PC-3 (cell line): ENCODE results near the gene NRDC. TPM values are rescaled to one million over a fixed set of nuclear protein-coding genes. Genes with fewer than 3 reads are reported as not detected.
A peak's percentile ranks its signal among the peaks of the same experiment; 100 is the strongest.

Experiments used
- ATAC-seq: fragments of 200-7000 bp; cut with Tn5 transposase; 2 replicates; pipeline ENCODE4 v1.9.1; 2020; ENCODE audit warnings: mild to moderate bottlenecking, moderate library complexity
- Bru-seq: library from RNA; stranded (reverse); fragments of 400-500 nt; gene quantifications from one replicate; lab custom pipeline; 2021; lab: Mats Ljungman, UMichigan
- BruChase-seq, 2 experiments: library from RNA; stranded (reverse); fragments of 400-500 nt; gene quantifications; one replicate each; lab custom pipeline; 2021; lab: Mats Ljungman, UMichigan
- BruUV-seq: library from RNA; stranded (reverse); fragments of 400-500 nt; replicated peaks from 2 replicates; lab custom pipeline; 2021; lab: Mats Ljungman, UMichigan
- CTCF ChIA-PET: fragments of 300-600 bp; sonication (Branson Sonifier 250); formaldehyde crosslinking; loops from one replicate; lab custom pipeline; 2022; ENCODE audit warnings: antibody characterized with exemption; lab: Charles Lee
- POLR2A ChIA-PET: fragments of 300-600 bp; sonication (Branson Sonifier 250); formaldehyde crosslinking; loops from one replicate; lab custom pipeline; 2022; ENCODE audit warnings: antibody characterized with exemption; ENCODE audit not compliant: unreplicated experiment; lab: Charles Lee
- DNase-seq: peaks from one replicate; pipeline ENCODE4 v3.0.0-alpha.2; 2015
- H2AFZ ChIP-seq: fragments of 300-600 bp; sonication (generic); 2 replicates; pipeline ENCODE4 v1.6.0; 2016; ENCODE audit warnings: antibody characterized with exemption, low read length
- H3F3A ChIP-seq: fragments of 300-600 bp; sonication (generic); one replicate; pipeline ENCODE4 v1.6.0; 2017; ENCODE audit warnings: antibody characterized with exemption, low read length, control low read depth, mild to moderate bottlenecking; ENCODE audit not compliant: unreplicated experiment
- H3K27ac ChIP-seq: fragments of 300-600 bp; sonication (generic); 2 replicates; pipeline ENCODE4 v1.5.1; 2016; ENCODE audit warnings: mild to moderate bottlenecking, low read length
- H3K27me3 ChIP-seq: fragments of 300-600 bp; sonication (generic); 2 replicates; pipeline ENCODE4 v1.6.1; 2016; ENCODE audit warnings: low read length, mixed read lengths
- H3K36me3 ChIP-seq: fragments of 300-600 bp; sonication (generic); 2 replicates; pipeline ENCODE4 v1.6.1; 2016; ENCODE audit warnings: low read depth, mixed run types, low read length, mixed read lengths
- H3K4me1 ChIP-seq: fragments of 300-600 bp; sonication (generic); 2 replicates; pipeline ENCODE4 v1.5.1; 2016; ENCODE audit warnings: low read length; ENCODE audit not compliant: insufficient read depth
- H3K4me2 ChIP-seq: fragments of 300-600 bp; sonication (generic); 2 replicates; pipeline ENCODE4 v1.6.0; 2016; ENCODE audit warnings: low read length
- H3K4me3 ChIP-seq: fragments of 300-600 bp; sonication (generic); 2 replicates; pipeline ENCODE4 v1.5.1; 2016; ENCODE audit warnings: mild to moderate bottlenecking, low read length, mixed read lengths
- H3K79me2 ChIP-seq: fragments of 300-600 bp; sonication (generic); 2 replicates; pipeline ENCODE4 v1.6.1; 2017; ENCODE audit warnings: low read length, mixed read lengths
- H3K9ac ChIP-seq: fragments of 300-600 bp; sonication (generic); 2 replicates; pipeline ENCODE4 v1.6.0; 2016; ENCODE audit warnings: mild to moderate bottlenecking, low read length
- H3K9me2 ChIP-seq: fragments of 300-600 bp; sonication (generic); replicated peaks from 2 replicates; pipeline ENCODE4 v1.6.1; 2016; ENCODE audit warnings: mixed run types, low read length, mixed read lengths
- H3K9me3 ChIP-seq: fragments of 300-600 bp; sonication (generic); 2 replicates; pipeline ENCODE4 v1.6.1; 2016; ENCODE audit warnings: low read length, mixed read lengths
- H4K20me1 ChIP-seq: fragments of 300-600 bp; sonication (generic); 2 replicates; pipeline ENCODE4 v1.6.1; 2016; ENCODE audit warnings: low read length, mixed read lengths
- CTCF ChIP-seq: fragments of 300-600 bp; sonication (generic); conservative IDR thresholded peaks from 2 replicates; pipeline ENCODE4 v1.5.1; 2017; ENCODE audit warnings: antibody characterized with exemption, low read depth, mild to moderate bottlenecking, low read length
- EZH2 ChIP-seq: fragments of 300-600 bp; sonication (generic); IDR thresholded peaks from one replicate; pipeline ENCODE4 v1.6.1; 2017; ENCODE audit warnings: antibody characterized with exemption, mild to moderate bottlenecking, low read length; ENCODE audit not compliant: unreplicated experiment
- EZH2phosphoT487 ChIP-seq: fragments of 300-600 bp; sonication (generic); IDR thresholded peaks from 2 replicates; pipeline ENCODE4 v1.6.1; 2018; ENCODE audit warnings: mild to moderate bottlenecking, antibody characterized with exemption, low read length, borderline replicate concordance
- intact Hi-C: fragments of 100-400 bp; cut with micrococcal nuclease; formaldehyde crosslinking; loops from 2 replicates; pipeline ENCODE4 v1.9.0; 2023
- long read RNA-seq: library from polyadenylated mRNA; unstranded; transcript quantifications from one replicate; pipeline ENCODE4 v2.0.0, GENCODE V29; 2021; ENCODE audit not compliant: unreplicated experiment
- total RNA-seq: library from RNA; depleted of rRNA; stranded (reverse); fragments of >200 nt; gene quantifications from 2 replicates; pipeline ENCODE4 v1.2.3, GENCODE V29; 2014; rRNA removed

NRDC gene
- 96.8 and 116 TPM in 2 replicates for total RNA-seq
- percentile 87 among the genes with signal in this experiment for Bru-seq, nascent RNA
- percentile 87 among the genes with signal in this experiment for BruChase-seq, experiment 1, labeled RNA remaining after a 6-hour chase
- percentile 87 among the genes with signal in this experiment for BruChase-seq, experiment 2, labeled RNA remaining after a 2-hour chase
- long read RNA-seq, transcript NRDC-201 (31 exons, 3,691 nt) = major isoform, 159 of 277 reads
- long read RNA-seq, transcript NRDC-211 (2 exons, 1,020 nt) = minor isoform, 13 of 277 reads
- long read RNA-seq, partial matches to known transcripts = 62 of 277 reads
- long read RNA-seq, other reads (novel, unspliced or antisense) = 38 of 277 reads

- CTCF ChIA-PET = no interaction called here
- no peaks in the 10 kb centered on the region for H3F3A ChIP-seq
- H3K4me3 ChIP-seq = peak within 1 kb of the TSS; percentile 87
- H3K36me3 ChIP-seq = 0 out of 2 replicates have a peak, but pooled peaks cover 3% of the 10 kb centered on the region
- ATAC-seq (peak; percentile 86), DNase-seq (peak; percentile 100)
- intact Hi-C loops = loop anchor here (5.0 kb wide), 1 partner anchor 306 kb away; no protein-coding TSS in a partner anchor
- peak within 1 kb of the TSS; percentile 87 for H2AFZ ChIP-seq
- peaks cover 14% of the 10 kb centered on the region; the same call in 1 of the 2 replicates for H4K20me1 ChIP-seq
- H3K79me2 ChIP-seq = peaks cover 48% of the 10 kb centered on the region
- BruUV-seq = no TSS peak
- no peaks in the 10 kb centered on the region for H3K9me2 ChIP-seq
- POLR2A ChIA-PET = no interaction called here
- no peak for TF ChIP-seq EZH2phosphoT487
- TF ChIP-seq EZH2 = no peak
- TF ChIP-seq CTCF = no peak
- H3K4me1 ChIP-seq = peaks cover 24% of the 10 kb centered on the region
- no peaks in the 10 kb centered on the region for H3K9me3 ChIP-seq
- peak within 1 kb of the TSS; percentile 88 for H3K27ac ChIP-seq
- H3K4me2 ChIP-seq = peak within 1 kb of the TSS; percentile 90
- peak within 1 kb of the TSS; percentile 98 for H3K9ac ChIP-seq
- H3K27me3 ChIP-seq = no peaks in the 10 kb centered on the region
Observed at GRCh38 chr1:51878616-51879336, at the start of gene NRDC. NRDC (minus strand) TSS chr1:51878727; CDS start chr1:51878615, 112 bp downstream.

- POLR2A ChIA-PET = no interaction called here
- H3K4me3 ChIP-seq = no peak overlapping the region
- CTCF ChIA-PET = no interaction called here
- H3K9me3 ChIP-seq = no peaks in the 10 kb centered on the region
- H3K36me3 ChIP-seq = no peaks in the 10 kb centered on the region
- BruUV-seq = no TSS peak
- H3K4me2 ChIP-seq = no peak overlapping the region
- no peaks in the 10 kb centered on the region for H3K79me2 ChIP-seq
- H3K27ac ChIP-seq = no peak overlapping the region
- intact Hi-C loops = no loop called here
- H3K9me2 ChIP-seq = no peaks in the 10 kb centered on the region
- no peaks in the 10 kb centered on the region for H3K27me3 ChIP-seq
- ATAC-seq (peak; percentile 22; the same call in 1 of the 2 replicates), DNase-seq (peak; percentile 34)
- no peaks in the 10 kb centered on the region for H3F3A ChIP-seq
- H4K20me1 ChIP-seq = no peaks in the 10 kb centered on the region
- no peak overlapping the region for H3K9ac ChIP-seq
- H3K4me1 ChIP-seq = peaks cover 12% of the 10 kb centered on the region; the same call in 1 of the 2 replicates
- no peak overlapping the region for H2AFZ ChIP-seq
- TF ChIP-seq EZH2 = no peak
- TF ChIP-seq CTCF = no peak
- TF ChIP-seq EZH2phosphoT487 = no peak
Observed at GRCh38 chr1:51927029-51927428, 48.5 kb upstream of the NRDC start.
